ENCODE data around the gene OXER1.

DNA sequence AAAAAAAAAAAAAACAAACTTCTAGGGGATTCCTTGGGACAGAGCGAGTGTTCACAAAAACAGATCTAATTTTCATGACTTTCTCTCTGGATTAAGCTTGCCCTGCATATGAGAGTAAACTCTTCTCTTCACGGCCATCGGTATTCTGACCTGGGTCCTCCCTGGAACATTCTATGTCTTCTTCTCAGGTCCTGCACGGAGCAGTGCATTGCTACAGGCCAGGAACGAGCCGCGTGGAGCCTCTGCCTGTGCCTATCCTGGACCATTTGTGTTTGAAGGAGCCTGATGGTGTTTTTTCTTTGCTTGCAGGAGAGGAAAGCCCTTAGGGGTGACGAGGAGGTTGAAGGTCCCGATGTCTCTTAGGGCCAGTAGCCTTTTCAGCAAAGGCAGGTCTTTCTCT, 1.8 kb upstream of the OXER1 start:
- TF ChIP-seq ZNF274 (IDR thresholded peaks at IDR 0.05; ENCODE audit: low read depth, low read length) (no peak), YY1 (IDR thresholded peaks at IDR 0.05; ENCODE audit: insufficient read depth, insufficient read length) (no peak)

Data from NT2/D1 (cell line).